GM23338 (cell line): ENCODE data around the gene FHIP1A. TPM values are rescaled to one million over a fixed set of nuclear protein-coding genes. Genes with fewer than 3 reads are reported as not detected.

ENCODE experiments used
- ATAC-seq: fragments of 200-7000 bp; cut with Tn5 transposase; 3 replicates; pipeline ENCODE4 v1.9.1; 2020
- DNase-seq: peaks from one replicate; pipeline ENCODE4 v3.0.0-alpha.2; 2015; ENCODE audit warnings: low spot score
- H2AFZ ChIP-seq: fragments of 200-600 bp; sonication (generic); 2 replicates; pipeline ENCODE4 v1.8.0; 2016; ENCODE audit warnings: antibody characterized with exemption, mild to moderate bottlenecking, moderate library complexity
- H3F3A ChIP-seq: fragments of 200-600 bp; sonication (generic); replicated peaks from 2 replicates; pipeline ENCODE4 v1.8.0; 2017; ENCODE audit warnings: antibody characterized with exemption, mixed run types, low read depth
- H3K27ac ChIP-seq: fragments of 200-600 bp; sonication (generic); 2 replicates; pipeline ENCODE4 v1.6.1; 2016; ENCODE audit warnings: low read depth
- H3K27me3 ChIP-seq: fragments of 200-600 bp; sonication (generic); 2 replicates; pipeline ENCODE4 v1.8.0; 2016; ENCODE audit warnings: mild to moderate bottlenecking, mixed run types, moderate library complexity; ENCODE audit not compliant: insufficient read depth
- H3K36me3 ChIP-seq: fragments of 200-600 bp; sonication (generic); 2 replicates; pipeline ENCODE4 v1.8.0; 2016; ENCODE audit warnings: mild to moderate bottlenecking; ENCODE audit not compliant: insufficient read depth
- H3K4me1 ChIP-seq: fragments of 200-600 bp; sonication (generic); 2 replicates; pipeline ENCODE4 v1.8.0; 2016; ENCODE audit warnings: mild to moderate bottlenecking, moderate library complexity; ENCODE audit not compliant: insufficient read depth
- H3K4me2 ChIP-seq: fragments of 200-600 bp; sonication (generic); 2 replicates; pipeline ENCODE4 v1.7.1; 2017; ENCODE audit warnings: mixed run types
- H3K4me3 ChIP-seq: fragments of 200-600 bp; sonication (generic); 2 replicates; pipeline ENCODE4 v1.6.1; 2016; ENCODE audit warnings: mixed run types
- H3K79me2 ChIP-seq: fragments of 200-600 bp; sonication (generic); replicated peaks from 2 replicates; pipeline ENCODE4 v1.8.0; 2017; ENCODE audit warnings: mild to moderate bottlenecking; ENCODE audit not compliant: insufficient read depth
- H3K9me2 ChIP-seq: fragments of 200-600 bp; sonication (generic); 2 replicates; pipeline ENCODE4 v1.8.0; 2017; ENCODE audit not compliant: insufficient read depth
- H4K20me1 ChIP-seq: fragments of 200-600 bp; sonication (generic); replicated peaks from 2 replicates; pipeline ENCODE4 v1.8.0; 2017; ENCODE audit warnings: mild to moderate bottlenecking; ENCODE audit not compliant: insufficient read depth
- H3K27ac Mint-ChIP-seq: 2 replicates; pipeline ENCODE4 v1.8.0; 2020; ENCODE audit warnings: inconsistent platforms, mild to moderate bottlenecking, moderate library complexity, mixed read lengths
- H3K27me3 Mint-ChIP-seq: 3 replicates; pipeline ENCODE4 v1.8.0; 2022; ENCODE audit warnings: low read depth, mild to moderate bottlenecking, moderate library complexity, mixed read lengths, inconsistent platforms; ENCODE audit not compliant: insufficient read depth, poor library complexity
- H3K36me3 Mint-ChIP-seq: 3 replicates; pipeline ENCODE4 v1.8.0; 2021; ENCODE audit warnings: low read depth, mild to moderate bottlenecking, inconsistent platforms, moderate library complexity, mixed read lengths
- H3K4me1 Mint-ChIP-seq: 3 replicates; pipeline ENCODE4 v1.8.0; 2020; ENCODE audit warnings: mild to moderate bottlenecking, inconsistent platforms, mixed read lengths
- H3K4me3 Mint-ChIP-seq: 3 replicates; pipeline ENCODE4 v1.8.0; 2021; ENCODE audit warnings: moderate library complexity, mild to moderate bottlenecking, inconsistent platforms, mixed read lengths
- H3K9me3 Mint-ChIP-seq: 3 replicates; pipeline ENCODE4 v1.8.0; 2020; ENCODE audit warnings: moderate library complexity, mild to moderate bottlenecking, inconsistent platforms, mixed read lengths
- CREB1 ChIP-seq: fragments of 250-450 bp; sonication (Bioruptor Pico); IDR thresholded peaks from 2 replicates; pipeline ENCODE4 v1.5.0; 2020; ENCODE audit warnings: low read depth, mild to moderate bottlenecking, moderate library complexity
- ETS1 ChIP-seq: IDR thresholded peaks from 2 replicates; pipeline ENCODE4 v1.6.1; 2016; ENCODE audit warnings: antibody characterized with exemption
- EZH2 ChIP-seq: fragments of 200-600 bp; sonication (generic); IDR thresholded peaks from one replicate; pipeline ENCODE4 v1.8.0; 2017; ENCODE audit warnings: antibody characterized with exemption, mild to moderate bottlenecking, low read depth; ENCODE audit not compliant: unreplicated experiment
- JUNB ChIP-seq: IDR thresholded peaks from one replicate; pipeline ENCODE4 v1.6.1; 2016; ENCODE audit warnings: antibody characterized with exemption; ENCODE audit not compliant: unreplicated experiment
- NANOG ChIP-seq: IDR thresholded peaks from 2 replicates; pipeline ENCODE4 v1.6.1; 2016; ENCODE audit warnings: antibody characterized with exemption, borderline replicate concordance
- POLR2AphosphoS5 ChIP-seq: IDR thresholded peaks from 2 replicates; pipeline ENCODE4 v1.6.1; 2016; ENCODE audit warnings: antibody characterized with exemption, low read depth
- REST ChIP-seq: IDR thresholded peaks from one replicate; pipeline ENCODE4 v1.6.1; 2018; ENCODE audit warnings: antibody characterized with exemption; ENCODE audit not compliant: unreplicated experiment
- STAT1 ChIP-seq: IDR thresholded peaks from one replicate; pipeline ENCODE4 v1.6.1; 2016; ENCODE audit warnings: antibody characterized with exemption; ENCODE audit not compliant: unreplicated experiment
- ZNF114 ChIP-seq: fragments of 250-450 bp; sonication (Bioruptor Pico); IDR thresholded peaks from 2 replicates; pipeline ENCODE4 v1.5.0; 2020; ENCODE audit warnings: mild to moderate bottlenecking, moderate library complexity
- ZNF331 ChIP-seq: fragments of 250-450 bp; sonication (Bioruptor Pico); IDR thresholded peaks from 2 replicates; pipeline ENCODE4 v1.5.0; 2020; ENCODE audit warnings: low read depth, mild to moderate bottlenecking, moderate library complexity
- ZNF462 ChIP-seq: fragments of 250-450 bp; sonication (Bioruptor Pico); IDR thresholded peaks from 2 replicates; pipeline ENCODE4 v1.5.0; 2020; ENCODE audit warnings: mild to moderate bottlenecking, moderate library complexity
- polyA plus RNA-seq: library from polyadenylated mRNA; unstranded; fragments of >200 nt; fragmentation: Nextera tagmentation; extraction: Ambion mirVana; gene quantifications from 2 replicates; pipeline ENCODE4 v1.2.1, GENCODE V29; 2016
- total RNA-seq: library from RNA; depleted of rRNA; stranded (reverse); fragments of >200 nt; shearing (Covaris generic); gene quantifications from 2 replicates; pipeline ENCODE4 v1.2.3, GENCODE V29; 2014
- TF ChIP-seq, protein P1 (sequence below), 2 experiments: fragments of 200-600 bp in 1 of 2; sonication (generic) in 1 of 2; conservative IDR thresholded peaks; 2 replicates each; pipeline versions ENCODE4 v1.5.1 to v1.6.1; 2016 to 2017; ENCODE audit warnings: antibody characterized with exemption in 2 of 2, low read depth in 2 of 2, mild to moderate bottlenecking in 2 of 2, moderate library complexity in 1 of 2

The FHIP1A gene
- total and polyA plus RNA-seq, 2 experiments from 2014 or later, result 11.3 to 108 TPM

DNA sequence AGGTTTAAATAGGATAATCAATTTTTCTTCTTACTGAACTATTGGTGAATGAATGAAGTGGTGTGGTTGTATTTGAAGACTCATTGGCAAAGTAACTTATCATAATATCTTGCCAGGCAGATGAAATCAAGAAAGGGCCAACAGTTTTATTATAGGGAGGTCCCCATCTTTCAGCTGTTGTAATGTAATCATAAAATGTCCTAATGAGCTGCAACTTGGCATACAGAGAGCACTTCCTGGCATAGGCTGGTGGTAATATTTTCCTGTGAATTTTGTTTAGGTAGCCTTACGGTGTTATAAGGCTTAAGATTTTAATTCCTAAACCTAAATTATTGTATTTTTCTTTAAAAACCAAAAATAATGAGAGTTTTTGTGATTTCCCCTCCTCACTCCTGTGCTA is 17.5 kb downstream of the FHIP1A start:
- Histone ChIP-seq H3K27me3 (no peaks in the 10 kb centered on the region), H3K79me2 (peaks cover 100% of the 10 kb centered on the region), H3K4me3 (no peak overlapping the region), H3F3A (no peaks in the 10 kb centered on the region), H3K4me1 (peaks cover 80% of the 10 kb centered on the region), H3K9me2 (no peaks in the 10 kb centered on the region), H3K27ac (peak overlapping the region; percentile 17; the same call in 1 of the 2 replicates), H4K20me1 (no peaks in the 10 kb centered on the region), H3K4me2 (peak overlapping the region; percentile 39), H3K36me3 (no peaks in the 10 kb centered on the region), H2AFZ (no peak overlapping the region)
- Mint-ChIP-seq H3K27me3 (no peaks in the 10 kb centered on the region), H3K4me1 (peaks cover 57% of the 10 kb centered on the region), H3K4me3 (no peak overlapping the region), H3K9me3 (no peaks in the 10 kb centered on the region), H3K27ac (no peak overlapping the region), H3K36me3 (peaks cover 8% of the 10 kb centered on the region; the same call in 2 of the 3 replicates)
- no peak for TF ChIP-seq REST
- no peak for TF ChIP-seq CREB1 (CRISPR knock-in tag)
- no peak for TF ChIP-seq ZNF462 (CRISPR knock-in tag)
- TF ChIP-seq ZNF114, result no peak
- TF ChIP-seq STAT1, result no peak
- TF ChIP-seq POLR2AphosphoS5, result no peak
- TF ChIP-seq EZH2, result no peak
- TF ChIP-seq JUNB, result no peak
- no peak for TF ChIP-seq ZNF331 (CRISPR knock-in tag)
- TF ChIP-seq, protein P1, sequence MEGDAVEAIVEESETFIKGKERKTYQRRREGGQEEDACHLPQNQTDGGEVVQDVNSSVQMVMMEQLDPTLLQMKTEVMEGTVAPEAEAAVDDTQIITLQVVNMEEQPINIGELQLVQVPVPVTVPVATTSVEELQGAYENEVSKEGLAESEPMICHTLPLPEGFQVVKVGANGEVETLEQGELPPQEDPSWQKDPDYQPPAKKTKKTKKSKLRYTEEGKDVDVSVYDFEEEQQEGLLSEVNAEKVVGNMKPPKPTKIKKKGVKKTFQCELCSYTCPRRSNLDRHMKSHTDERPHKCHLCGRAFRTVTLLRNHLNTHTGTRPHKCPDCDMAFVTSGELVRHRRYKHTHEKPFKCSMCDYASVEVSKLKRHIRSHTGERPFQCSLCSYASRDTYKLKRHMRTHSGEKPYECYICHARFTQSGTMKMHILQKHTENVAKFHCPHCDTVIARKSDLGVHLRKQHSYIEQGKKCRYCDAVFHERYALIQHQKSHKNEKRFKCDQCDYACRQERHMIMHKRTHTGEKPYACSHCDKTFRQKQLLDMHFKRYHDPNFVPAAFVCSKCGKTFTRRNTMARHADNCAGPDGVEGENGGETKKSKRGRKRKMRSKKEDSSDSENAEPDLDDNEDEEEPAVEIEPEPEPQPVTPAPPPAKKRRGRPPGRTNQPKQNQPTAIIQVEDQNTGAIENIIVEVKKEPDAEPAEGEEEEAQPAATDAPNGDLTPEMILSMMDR (conservative IDR thresholded peaks at IDR 0.05; ENCODE audit: low read depth in 2 of 2), result no peak
- no peak for TF ChIP-seq ETS1
- TF ChIP-seq NANOG, result no peak
- DNase-seq (no peak), ATAC-seq (no peak)
